Measurements from ENCODE around the gene SORCS2. TPM values are rescaled to one million over a fixed set of nuclear protein-coding genes. Genes with fewer than 3 reads are reported as not detected.

SORCS2 gene
- total RNA-seq, 4 donors from 2014 or later, result 0.26 to 17.1 (median 2.9) TPM

- Histone ChIP-seq H3K27ac (no peak overlapping the region), H3K36me3 (no peaks in the 10 kb centered on the region), H3K4me3 (no peak overlapping the region), H3K27me3 (no peaks in the 10 kb centered on the region), H3K9me3 (no peaks in the 10 kb centered on the region), H3K4me1 (no peaks in the 10 kb centered on the region)
- no peak for DNase-seq
- intact Hi-C loops (cut with DNase I; ENCODE audit: low total_unique reads), result no loop called here
- TF ChIP-seq POLR2A (IDR thresholded peaks at IDR 0.05) (no peak), CTCF (IDR thresholded peaks at IDR 0.05) (no peak)
These were observed 598.7 kb downstream of the SORCS2 start for GRCh38 chr4:7790999-7791398.

Small RNAs within 50 kb of the gene (microRNA-seq; reads per million reads assigned to microRNA genes)
- not detected for gene MIR4274 (ENCODE audit: borderline microRNAs expressed, borderline replicate concordance)
- not detected for gene MIR4798 (ENCODE audit: borderline microRNAs expressed, borderline replicate concordance)

Small RNAs within 50 kb of the gene (small RNA-seq; reads per million reads assigned to genes)
- not detected for gene MIR4274
- gene MIR4798, result not detected

Other genes starting within 250 kb of the SORCS2 start
- 10 to 100 TPM; 14.1 to 24.0 (median 21.1) TPM for gene TADA2B, start 149.2 kb upstream of the SORCS2 start, total RNA-seq
- 10 to 100 TPM in 3 of 4 donors, 1 to 10 TPM in 1; 7.4 to 55.0 (median 21.4) TPM for gene GRPEL1, start 124.5 kb upstream of the SORCS2 start, total RNA-seq
- gene PSAPL1, start 242.4 kb downstream of the SORCS2 start, total RNA-seq, result not detected

Measured in uterus (tissue), 4 donors.